Thymus (tissue), 11 donors: ENCODE results near the gene DOCK3. TPM values are rescaled to one million over a fixed set of nuclear protein-coding genes. Genes with fewer than 3 reads are reported as not detected.
"Not testable (repeated sequence)": the region's sequence is repeated elsewhere in the genome, so short reads cannot be mapped to it uniquely, and the experiment has no call there.

ENCODE experiments used
- DNase-seq, 9 donors: peaks; one replicate each; pipeline ENCODE4 v3.0.0-alpha.2; 2013; ENCODE audit warnings: low spot score in 9 of 9, low read depth in 6 of 9, missing footprints in 1 of 9
- H3K27ac ChIP-seq, 2 donors: one replicate each; pipeline ENCODE4 v1.5.1; 2013; ENCODE audit warnings: control low read depth in 1 of 2, low read depth in 1 of 2, low read length in 1 of 2, mild to moderate bottlenecking in 1 of 2, moderate library complexity in 1 of 2
- H3K27me3 ChIP-seq, 2 donors: one replicate each; pipeline ENCODE4 v1.5.1; 2013; ENCODE audit warnings: low read length in 1 of 2; ENCODE audit not compliant: control insufficient read depth in 2 of 2, insufficient read depth in 1 of 2
- H3K36me3 ChIP-seq, 2 donors: one replicate each; pipeline ENCODE4 v1.5.1; 2013; ENCODE audit warnings: low read length in 1 of 2, mild to moderate bottlenecking in 1 of 2, moderate library complexity in 1 of 2; ENCODE audit not compliant: control insufficient read depth in 2 of 2, insufficient read depth in 2 of 2
- H3K4me1 ChIP-seq, 2 donors: one replicate each; pipeline ENCODE4 v1.5.1; 2013; ENCODE audit warnings: low read length in 2 of 2; ENCODE audit not compliant: control insufficient read depth in 2 of 2, insufficient read depth in 2 of 2
- H3K4me3 ChIP-seq, 2 donors: one replicate each; pipeline ENCODE4 v1.5.1; 2013; ENCODE audit warnings: low read length in 2 of 2, control low read depth in 1 of 2, mild to moderate bottlenecking in 1 of 2
- H3K9me3 ChIP-seq, 2 donors: one replicate each; pipeline ENCODE4 v1.5.1; 2013; ENCODE audit warnings: low read length in 1 of 2, mild to moderate bottlenecking in 1 of 2; ENCODE audit not compliant: control insufficient read depth in 2 of 2, insufficient read depth in 1 of 2
- WGBS: extraction: QIAGEN DNeasy Blood & Tissue Kit; methylation state at CpG from one replicate; pipeline ENCODE4 v1.1.7; 2013; 5-methylcytosine and 5-hydroxymethylcytosine counted together
- polyA plus RNA-seq: library from polyadenylated mRNA; stranded (reverse); fragments of 200-250 nt; gene quantifications from one replicate; pipeline ENCODE4 v1.2.3, GENCODE V29; 2013
- total RNA-seq: library from RNA; stranded (reverse); fragments of 120-200 nt; gene quantifications from one replicate; pipeline ENCODE4 v1.2.4, GENCODE V29; 2013
- donor health status: healthy.

The DOCK3 gene
- total and polyA plus RNA-seq, 2 donors: 0.05 to 0.21 TPM

- no peak for DNase-seq
- H3K27me3 ChIP-seq: no peaks in the 10 kb centered on the region
- H3K36me3 ChIP-seq: no peaks in the 10 kb centered on the region
- no peaks in the 10 kb centered on the region for H3K4me1 ChIP-seq
- H3K4me3 ChIP-seq: no peak overlapping the region
- H3K9me3 ChIP-seq: no peaks in the 10 kb centered on the region
- no peak overlapping the region for H3K27ac ChIP-seq
- WGBS: 97% methylated on average over 1 of the region's 1 CpG
Observed at GRCh38 chr3:50737193-50737905, 62.6 kb downstream of the DOCK3 start.

GRCh38 chr3:50737906-50738598 lies 63.3 kb downstream of the DOCK3 start:
- Histone ChIP-seq H3K27me3 (no peaks in the 10 kb centered on the region), H3K36me3 (no peaks in the 10 kb centered on the region), H3K4me3 (no peak overlapping the region), H3K9me3 (no peaks in the 10 kb centered on the region), H3K4me1 (no peaks in the 10 kb centered on the region), H3K27ac (no peak overlapping the region)
- DNase-seq: no peak
- 94% methylated on average over 6 of the region's 6 CpGs for WGBS

- no peaks in the 10 kb centered on the region for H3K9me3 ChIP-seq
- 96% methylated on average over 1 of the region's 1 CpG for WGBS
- H3K4me3 ChIP-seq: no peak overlapping the region
- no peaks in the 10 kb centered on the region for H3K36me3 ChIP-seq
- no peaks in the 10 kb centered on the region for H3K4me1 ChIP-seq
- no peak for DNase-seq
- no peaks in the 10 kb centered on the region for H3K27me3 ChIP-seq
- H3K27ac ChIP-seq: no peak overlapping the region
Observed at GRCh38 chr3:50743643-50744042, 68.9 kb downstream of the DOCK3 start.

DNA sequence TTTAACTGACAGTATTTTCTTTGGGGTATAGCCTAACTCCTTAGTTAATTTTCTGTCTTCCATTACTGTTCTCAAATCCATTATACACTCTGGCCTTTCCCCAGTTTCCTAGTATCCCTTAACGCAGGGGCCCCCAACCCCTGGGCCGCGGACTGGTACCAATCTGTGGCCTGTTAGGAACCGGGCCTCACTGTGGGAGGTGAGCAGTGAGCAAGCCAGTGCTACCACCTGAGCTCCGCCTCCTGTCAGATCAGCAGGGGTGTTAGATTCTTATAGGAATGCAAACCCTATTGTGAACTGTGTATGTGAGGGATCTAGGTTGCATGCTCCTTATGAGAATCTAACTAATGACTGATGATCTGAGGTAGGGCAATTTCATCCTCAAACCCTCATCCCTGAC lies 75.1 kb downstream of the DOCK3 start:
- Histone ChIP-seq H3K27ac (no peak overlapping the region), H3K27me3 (no peaks in the 10 kb centered on the region), H3K36me3 (no peaks in the 10 kb centered on the region), H3K4me3 (no peak overlapping the region), H3K4me1 (no peaks in the 10 kb centered on the region), H3K9me3 (no peaks in the 10 kb centered on the region)
- DNase-seq: no peak
- WGBS: 90% methylated on average over 5 of the region's 5 CpGs

GRCh38 chr3:50759015-50759414 lies 84.3 kb downstream of the DOCK3 start:
- Histone ChIP-seq H3K36me3 (no peaks in the 10 kb centered on the region), H3K9me3 (no peaks in the 10 kb centered on the region), H3K4me3 (no peak overlapping the region), H3K4me1 (no peaks in the 10 kb centered on the region), H3K27me3 (no peaks in the 10 kb centered on the region), H3K27ac (no peak overlapping the region)
- 97% methylated on average over 5 of the region's 5 CpGs for WGBS
- DNase-seq: no peak

DNA sequence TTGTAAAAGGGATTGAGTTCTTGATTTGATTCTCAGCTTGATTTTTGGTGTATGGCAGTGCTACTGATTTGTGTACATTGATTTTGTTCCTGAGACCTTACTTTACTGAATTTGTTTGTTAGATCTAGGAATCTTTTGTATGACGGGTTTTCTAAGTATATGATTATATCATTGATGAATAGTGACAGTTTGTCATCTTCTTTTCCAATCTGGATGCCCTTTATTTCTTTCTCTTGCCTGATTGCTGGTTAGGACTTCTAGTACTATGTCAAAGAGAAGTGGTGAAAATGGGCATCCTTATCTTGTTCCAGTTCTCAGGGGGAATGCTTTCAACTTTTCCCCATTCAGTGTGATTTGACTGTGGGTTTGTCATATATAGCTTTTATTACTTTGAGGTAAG lies 103.0 kb downstream of the DOCK3 start:
- 92% methylated on average over 1 of the region's 1 CpG for WGBS
- Histone ChIP-seq H3K4me1 (no peaks in the 10 kb centered on the region), H3K36me3 (no peaks in the 10 kb centered on the region), H3K9me3 (no peaks in the 10 kb centered on the region), H3K27me3 (no peaks in the 10 kb centered on the region), H3K4me3 (no peak overlapping the region), H3K27ac (no peak overlapping the region)
- no peak for DNase-seq

DNA sequence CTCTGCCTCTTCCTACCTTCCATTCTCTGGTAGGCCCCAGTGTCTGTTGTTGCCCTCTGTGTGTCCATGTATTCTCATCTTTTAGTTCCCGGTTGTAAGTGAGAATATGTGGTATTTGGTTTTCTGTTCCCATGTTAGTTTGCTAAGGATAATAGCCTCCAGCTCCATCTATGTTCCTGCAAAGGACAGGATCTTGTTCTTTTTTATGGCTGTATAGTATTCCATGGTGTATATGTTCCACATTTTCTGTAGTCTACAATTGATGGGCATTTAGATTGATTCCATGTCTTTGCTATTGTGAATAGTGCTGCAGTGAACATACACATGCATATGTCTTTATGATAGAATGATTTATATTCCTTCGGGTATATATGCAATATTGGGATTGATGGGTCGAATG lies 107.0 kb downstream of the DOCK3 start:
- H3K27me3 ChIP-seq, H3K9me3 ChIP-seq, H3K4me1 ChIP-seq, H3K27ac ChIP-seq, H3K4me3 ChIP-seq, DNase-seq, H3K36me3 ChIP-seq: not testable (repeated sequence)
- WGBS: 99% methylated on average over 3 of the region's 3 CpGs

- Histone ChIP-seq H3K27ac (no peak overlapping the region), H3K36me3 (no peaks in the 10 kb centered on the region), H3K9me3 (no peaks in the 10 kb centered on the region), H3K27me3 (no peaks in the 10 kb centered on the region), H3K4me1 (no peaks in the 10 kb centered on the region), H3K4me3 (no peak overlapping the region)
- 95% methylated on average over 5 of the region's 5 CpGs for WGBS
- DNase-seq: no peak
Observed at GRCh38 chr3:50786631-50787030, 111.9 kb downstream of the DOCK3 start.

DNA sequence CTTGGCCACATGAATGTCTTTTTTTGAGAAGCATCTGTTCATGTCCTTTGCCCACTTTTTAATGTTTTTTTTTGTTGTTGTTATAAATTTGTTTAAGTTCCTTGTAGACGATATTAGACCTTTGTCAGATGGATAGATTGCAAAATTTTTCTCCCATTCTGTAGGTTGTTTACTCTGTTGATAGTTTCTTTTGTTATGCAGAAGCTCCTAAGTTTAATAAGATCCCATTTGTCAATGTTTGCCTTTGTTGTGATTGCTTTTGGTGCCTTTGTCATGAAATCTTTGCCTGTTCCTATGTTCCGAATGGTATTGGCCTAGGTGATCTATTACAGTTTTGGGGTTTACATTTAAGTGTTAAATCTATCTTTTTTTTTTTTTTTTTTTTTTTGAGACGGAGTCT lies 116.2 kb downstream of the DOCK3 start:
- DNase-seq, H3K36me3 ChIP-seq, H3K4me1 ChIP-seq, H3K27me3 ChIP-seq, H3K4me3 ChIP-seq, H3K9me3 ChIP-seq, H3K27ac ChIP-seq: not testable (repeated sequence)
- WGBS: 97% methylated on average over 3 of the region's 3 CpGs
